ENCODE results near the gene TEAD3. TPM values are rescaled to one million over a fixed set of nuclear protein-coding genes. Genes with fewer than 3 reads are reported as not detected.
"Not testable (repeated sequence)": the region's sequence is repeated elsewhere in the genome, so short reads cannot be mapped to it uniquely, and the experiment has no call there.

The TEAD3 gene
- total and polyA plus RNA-seq, 4 donors, result 15.0 to 20.7 (median 18.5) TPM

DNA sequence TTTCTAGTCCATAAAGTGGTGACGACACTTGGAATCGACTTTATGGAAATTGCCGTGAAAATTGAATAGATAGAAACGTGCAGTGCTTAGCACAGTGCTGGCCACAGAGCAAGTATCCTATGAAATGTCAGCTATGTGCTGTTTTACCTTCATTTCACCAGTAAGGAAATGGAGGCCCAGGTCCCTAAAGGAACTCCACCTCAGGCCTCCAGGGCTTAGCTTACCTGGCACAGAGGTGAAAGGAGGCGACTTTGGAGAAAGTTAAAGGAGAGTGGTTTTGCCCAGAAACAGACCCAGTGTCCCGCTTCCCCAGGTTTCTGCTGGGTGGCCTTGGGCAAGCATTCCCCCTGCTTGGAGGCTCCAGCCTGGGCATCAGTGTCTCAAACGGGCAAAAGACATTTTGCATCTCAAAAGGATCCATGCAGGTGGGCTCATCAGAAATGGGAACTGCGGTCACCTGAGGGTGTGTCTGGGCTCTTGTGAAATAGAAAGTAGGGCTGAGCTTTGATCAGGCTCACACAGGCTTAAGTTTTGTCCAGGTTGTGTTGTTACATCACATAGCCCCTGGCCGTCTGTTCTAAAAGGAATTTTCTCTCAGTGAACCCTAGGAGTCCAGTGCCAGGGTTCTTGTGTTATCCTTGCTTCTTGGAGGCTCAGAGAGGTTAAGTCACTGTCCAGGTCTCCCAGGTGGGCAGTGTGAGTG is 22.6 kb upstream of the TEAD3 start:
- Histone ChIP-seq H3K9ac (ENCODE audit: insufficient read depth in 1 of 2, low read length in 2 of 2) (no peak overlapping the region), H3K27ac (ENCODE audit: low read depth in 1 of 2, low read length in 1 of 2) (no peak overlapping the region), H3K4me1 (ENCODE audit: control insufficient read depth in 5 of 5, insufficient read depth in 5 of 5, low read length in 5 of 5) (no peaks in the 10 kb centered on the region), H3K27me3 (ENCODE audit: control insufficient read depth in 3 of 3, insufficient read depth in 3 of 3, low read length in 2 of 3) (no peaks in the 10 kb centered on the region), H3K36me3 (ENCODE audit: control insufficient read depth in 4 of 4, insufficient read depth in 4 of 4, low read length in 4 of 4) (no peaks in the 10 kb centered on the region), H3K4me3 (no peak overlapping the region), H3K9me3 (ENCODE audit: control insufficient read depth in 4 of 4, insufficient read depth in 3 of 4, low read length in 3 of 4) (no peaks in the 10 kb centered on the region)
- DNase-seq, result no peak
- no peak for ATAC-seq (ENCODE audit: insufficient read depth, low FRiP score)
- 90 to 93% methylated on average over 9 of the region's 9 CpGs for WGBS, 2 donors
- TF ChIP-seq, protein P1, sequence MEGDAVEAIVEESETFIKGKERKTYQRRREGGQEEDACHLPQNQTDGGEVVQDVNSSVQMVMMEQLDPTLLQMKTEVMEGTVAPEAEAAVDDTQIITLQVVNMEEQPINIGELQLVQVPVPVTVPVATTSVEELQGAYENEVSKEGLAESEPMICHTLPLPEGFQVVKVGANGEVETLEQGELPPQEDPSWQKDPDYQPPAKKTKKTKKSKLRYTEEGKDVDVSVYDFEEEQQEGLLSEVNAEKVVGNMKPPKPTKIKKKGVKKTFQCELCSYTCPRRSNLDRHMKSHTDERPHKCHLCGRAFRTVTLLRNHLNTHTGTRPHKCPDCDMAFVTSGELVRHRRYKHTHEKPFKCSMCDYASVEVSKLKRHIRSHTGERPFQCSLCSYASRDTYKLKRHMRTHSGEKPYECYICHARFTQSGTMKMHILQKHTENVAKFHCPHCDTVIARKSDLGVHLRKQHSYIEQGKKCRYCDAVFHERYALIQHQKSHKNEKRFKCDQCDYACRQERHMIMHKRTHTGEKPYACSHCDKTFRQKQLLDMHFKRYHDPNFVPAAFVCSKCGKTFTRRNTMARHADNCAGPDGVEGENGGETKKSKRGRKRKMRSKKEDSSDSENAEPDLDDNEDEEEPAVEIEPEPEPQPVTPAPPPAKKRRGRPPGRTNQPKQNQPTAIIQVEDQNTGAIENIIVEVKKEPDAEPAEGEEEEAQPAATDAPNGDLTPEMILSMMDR (IDR thresholded peaks at IDR 0.05; ENCODE audit: control extremely low read depth, extremely low read depth), result no peak

DNA sequence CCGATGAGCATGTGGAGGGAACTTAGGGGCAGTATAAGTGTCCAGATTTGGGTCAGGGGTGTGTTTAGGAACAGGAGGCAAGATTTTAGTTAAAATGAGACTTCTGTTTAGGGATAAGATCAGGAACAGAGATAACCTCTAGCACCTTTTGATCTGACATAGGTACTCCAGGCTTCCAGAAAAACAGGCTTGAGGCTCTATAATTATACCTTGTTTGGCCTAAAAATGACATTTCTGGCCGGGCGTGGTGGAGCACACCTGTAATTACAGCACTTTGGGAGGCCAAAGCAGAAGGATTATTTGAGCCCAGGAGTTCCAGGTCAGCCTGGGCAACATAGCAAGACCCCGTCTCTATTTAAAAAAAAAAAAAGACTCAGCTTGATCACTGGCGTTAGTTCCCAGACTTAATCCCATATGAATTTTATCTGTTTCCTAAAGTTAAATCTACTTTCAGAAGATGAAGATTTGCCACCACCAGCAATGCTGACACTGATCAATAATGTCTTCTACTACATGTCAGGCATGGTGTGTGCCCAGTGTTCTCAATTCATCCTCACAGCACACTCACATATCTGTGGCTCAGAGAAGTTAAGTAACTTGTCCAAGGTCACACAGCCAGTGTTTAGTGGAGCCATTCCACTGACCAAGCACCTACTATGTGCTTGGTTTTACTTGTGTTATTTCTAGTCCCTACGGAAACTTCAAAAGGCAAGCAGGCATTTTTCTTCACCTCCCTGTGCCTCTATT is 21.9 kb upstream of the TEAD3 start:
- Histone ChIP-seq H3K27me3 (ENCODE audit: control insufficient read depth in 3 of 3, insufficient read depth in 3 of 3, low read length in 2 of 3) (no peaks in the 10 kb centered on the region), H3K9me3 (ENCODE audit: control insufficient read depth in 4 of 4, insufficient read depth in 3 of 4, low read length in 3 of 4) (no peaks in the 10 kb centered on the region), H3K36me3 (ENCODE audit: control insufficient read depth in 4 of 4, insufficient read depth in 4 of 4, low read length in 4 of 4) (no peaks in the 10 kb centered on the region), H3K4me3 (no peak overlapping the region), H3K27ac (ENCODE audit: low read depth in 1 of 2, low read length in 1 of 2) (no peak overlapping the region), H3K9ac (ENCODE audit: insufficient read depth in 1 of 2, low read length in 2 of 2) (no peak overlapping the region), H3K4me1 (ENCODE audit: control insufficient read depth in 5 of 5, insufficient read depth in 5 of 5, low read length in 5 of 5) (no peaks in the 10 kb centered on the region)
- DNase-seq (no peak), ATAC-seq (ENCODE audit: insufficient read depth, low FRiP score) (no peak)
- TF ChIP-seq, protein P1 (IDR thresholded peaks at IDR 0.05; ENCODE audit: control extremely low read depth, extremely low read depth), result no peak
- WGBS, 2 donors, result 96 to 97% methylated on average over 6 of the region's 6 CpGs

DNA sequence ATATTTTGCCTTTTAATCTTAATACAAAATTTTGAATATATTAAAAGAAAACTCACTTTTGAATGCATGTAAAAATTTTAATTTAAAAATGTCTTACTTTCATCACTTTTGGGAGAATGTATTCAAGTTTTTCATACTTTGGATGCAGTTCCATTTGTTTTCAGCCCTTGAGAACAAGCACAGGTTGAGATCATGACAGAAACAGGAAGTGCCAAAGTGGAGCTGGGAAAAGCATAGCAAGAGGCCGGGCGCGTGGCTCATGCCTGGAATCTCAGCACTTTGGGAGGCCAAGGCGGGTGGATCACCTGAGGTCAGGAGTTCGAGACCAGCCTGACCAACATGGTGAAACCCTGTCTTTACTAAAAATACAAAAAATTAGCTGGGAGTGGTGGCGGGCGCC is 21.1 kb upstream of the TEAD3 start:
- not testable (repeated sequence) for ATAC-seq (ENCODE audit: insufficient read depth, low FRiP score); H3K9ac ChIP-seq (ENCODE audit: insufficient read depth in 1 of 2, low read length in 2 of 2); DNase-seq; H3K4me1 ChIP-seq (ENCODE audit: control insufficient read depth in 5 of 5, insufficient read depth in 5 of 5, low read length in 5 of 5); H3K36me3 ChIP-seq (ENCODE audit: control insufficient read depth in 4 of 4, insufficient read depth in 4 of 4, low read length in 4 of 4); H3K27ac ChIP-seq (ENCODE audit: low read depth in 1 of 2, low read length in 1 of 2); H3K27me3 ChIP-seq (ENCODE audit: control insufficient read depth in 3 of 3, insufficient read depth in 3 of 3, low read length in 2 of 3); H3K4me3 ChIP-seq; H3K9me3 ChIP-seq (ENCODE audit: control insufficient read depth in 4 of 4, insufficient read depth in 3 of 4, low read length in 3 of 4)
- 79 to 80% methylated on average over 7 of the region's 7 CpGs for WGBS, 2 donors

DNA sequence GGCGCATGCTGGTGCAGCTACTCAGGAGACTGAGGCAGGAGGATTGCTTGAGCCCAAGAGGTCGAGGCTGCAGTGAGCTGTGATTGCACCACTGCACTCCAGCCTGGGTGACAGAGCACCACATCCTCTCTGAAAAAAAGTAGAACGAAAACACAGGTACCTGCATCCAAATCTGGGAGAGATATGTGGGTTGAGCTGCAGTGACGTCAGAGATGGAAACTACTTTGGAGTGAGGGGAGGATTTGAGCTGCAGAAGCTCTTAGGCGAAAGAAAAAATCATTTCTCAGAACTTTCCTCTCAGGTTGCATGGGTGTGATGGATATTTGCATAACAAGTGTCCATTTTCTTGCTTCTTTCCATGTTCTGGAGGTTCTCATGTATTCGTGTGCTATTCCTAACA is 19.8 kb upstream of the TEAD3 start:
- Histone ChIP-seq H3K9ac (ENCODE audit: insufficient read depth in 1 of 2, low read length in 2 of 2) (no peak overlapping the region), H3K4me1 (ENCODE audit: control insufficient read depth in 5 of 5, insufficient read depth in 5 of 5, low read length in 5 of 5) (peaks cover 0 to 4% (median 0%) of the 10 kb centered on the region in 5 donors), H3K36me3 (ENCODE audit: control insufficient read depth in 4 of 4, insufficient read depth in 4 of 4, low read length in 4 of 4) (no peaks in the 10 kb centered on the region), H3K27me3 (ENCODE audit: control insufficient read depth in 3 of 3, insufficient read depth in 3 of 3, low read length in 2 of 3) (no peaks in the 10 kb centered on the region), H3K9me3 (ENCODE audit: control insufficient read depth in 4 of 4, insufficient read depth in 3 of 4, low read length in 3 of 4) (no peaks in the 10 kb centered on the region), H3K4me3 (no peak overlapping the region), H3K27ac (ENCODE audit: low read depth in 1 of 2, low read length in 1 of 2) (no peak overlapping the region)
- DNase-seq, result no peak
- ATAC-seq (ENCODE audit: insufficient read depth, low FRiP score), result no peak
- 60 to 61% methylated on average over 6 of the region's 6 CpGs for WGBS, 2 donors
- TF ChIP-seq, protein P1 (IDR thresholded peaks at IDR 0.05; ENCODE audit: control extremely low read depth, extremely low read depth), result no peak

DNA sequence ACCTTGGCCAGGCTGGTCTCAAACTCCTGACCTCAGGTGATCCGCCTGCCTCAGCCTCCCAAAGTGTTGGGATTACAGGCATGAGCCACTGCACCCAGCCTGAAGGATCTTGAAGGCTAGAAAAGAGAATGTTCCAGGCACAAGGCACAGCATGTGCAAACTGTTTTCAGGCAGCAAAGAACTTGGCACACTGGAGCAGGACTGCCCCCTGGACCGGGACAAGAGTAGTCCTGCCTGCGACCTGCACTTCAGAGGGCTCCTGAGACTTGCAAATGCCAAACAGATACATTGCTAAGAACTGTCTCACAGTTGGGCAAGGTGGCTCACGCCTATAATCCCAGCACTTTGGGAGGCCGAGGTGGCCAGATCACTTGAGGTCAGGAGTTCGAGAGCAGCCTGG is 19.1 kb upstream of the TEAD3 start:
- WGBS, 2 donors, result 84 to 87% methylated on average over 6 of the region's 6 CpGs
- not testable (repeated sequence) for ATAC-seq (ENCODE audit: insufficient read depth, low FRiP score)

More for the DNA sequence above, 19.1 kb upstream of the TEAD3 start:
- H3K36me3 ChIP-seq (ENCODE audit: control insufficient read depth in 4 of 4, insufficient read depth in 4 of 4, low read length in 4 of 4); H3K9me3 ChIP-seq (ENCODE audit: control insufficient read depth in 4 of 4, insufficient read depth in 3 of 4, low read length in 3 of 4); H3K27me3 ChIP-seq (ENCODE audit: control insufficient read depth in 3 of 3, insufficient read depth in 3 of 3, low read length in 2 of 3); DNase-seq; H3K4me3 ChIP-seq; H3K9ac ChIP-seq (ENCODE audit: insufficient read depth in 1 of 2, low read length in 2 of 2); H3K27ac ChIP-seq (ENCODE audit: low read depth in 1 of 2, low read length in 1 of 2): not testable (repeated sequence)
- H3K4me1 ChIP-seq (ENCODE audit: control insufficient read depth in 5 of 5, insufficient read depth in 5 of 5, low read length in 5 of 5), result peaks cover 0 to 12% (median 0%) of the 10 kb centered on the region in 5 donors
